ENCODE measurements around the gene HBG1. TPM values are rescaled to one million over a fixed set of nuclear protein-coding genes. Genes with fewer than 3 reads are reported as not detected.

The HBG1 gene
- not detected in 2 replicates for total RNA-seq

DNA sequence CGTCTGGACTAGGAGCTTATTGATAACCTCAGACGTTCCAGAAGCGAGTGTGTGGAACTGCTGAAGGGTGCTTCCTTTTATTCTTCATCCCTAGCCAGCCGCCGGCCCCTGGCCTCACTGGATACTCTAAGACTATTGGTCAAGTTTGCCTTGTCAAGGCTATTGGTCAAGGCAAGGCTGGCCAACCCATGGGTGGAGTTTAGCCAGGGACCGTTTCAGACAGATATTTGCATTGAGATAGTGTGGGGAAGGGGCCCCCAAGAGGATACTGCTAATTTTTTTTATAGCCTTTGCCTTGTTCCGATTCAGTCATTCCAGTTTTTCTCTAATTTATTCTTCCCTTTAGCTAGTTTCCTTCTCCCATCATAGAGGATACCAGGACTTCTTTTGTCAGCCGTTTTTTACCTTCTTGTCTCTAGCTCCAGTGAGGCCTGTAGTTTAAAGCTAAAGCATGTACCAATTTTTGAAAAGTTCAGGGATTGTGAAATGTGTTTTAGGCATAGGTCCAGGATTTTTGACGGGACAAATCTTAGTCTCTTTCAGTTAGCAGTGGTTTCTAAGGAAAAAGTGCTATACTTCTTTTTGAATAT lies at the start of gene HBG1:
Gene HBG1 (minus strand): TSS at position 51 of the 590 bp plus-strand sequence. CDS start 53 bp downstream, outside the sequence.

DNA sequence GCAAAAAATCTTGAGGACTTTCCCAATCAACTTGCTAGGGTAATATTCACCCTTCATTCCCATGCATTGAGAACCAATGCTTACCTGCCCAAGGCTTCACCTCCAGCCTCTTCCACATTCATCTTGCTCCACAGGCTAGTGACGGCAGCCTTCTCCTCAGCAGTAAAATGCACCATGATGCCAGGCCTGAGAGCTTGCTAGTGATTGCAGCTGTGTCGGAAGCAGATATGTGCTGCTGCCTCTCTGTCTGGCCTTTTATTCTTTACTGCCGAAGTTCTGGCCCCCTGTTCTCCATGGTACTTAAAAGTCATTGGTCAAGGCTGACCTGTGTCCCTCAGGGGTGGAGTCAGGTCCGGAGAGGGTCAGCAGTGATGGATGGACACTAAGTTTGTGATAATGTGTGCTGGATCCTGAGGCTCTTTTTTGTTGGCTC lies 20.1 kb upstream of the HBG1 start, which contains the start of gene HBE1:
Gene HBE1 (minus strand): TSS at position 231 of the 433 bp plus-strand sequence. CDS start 55 bp downstream, at position 176.

DNA sequence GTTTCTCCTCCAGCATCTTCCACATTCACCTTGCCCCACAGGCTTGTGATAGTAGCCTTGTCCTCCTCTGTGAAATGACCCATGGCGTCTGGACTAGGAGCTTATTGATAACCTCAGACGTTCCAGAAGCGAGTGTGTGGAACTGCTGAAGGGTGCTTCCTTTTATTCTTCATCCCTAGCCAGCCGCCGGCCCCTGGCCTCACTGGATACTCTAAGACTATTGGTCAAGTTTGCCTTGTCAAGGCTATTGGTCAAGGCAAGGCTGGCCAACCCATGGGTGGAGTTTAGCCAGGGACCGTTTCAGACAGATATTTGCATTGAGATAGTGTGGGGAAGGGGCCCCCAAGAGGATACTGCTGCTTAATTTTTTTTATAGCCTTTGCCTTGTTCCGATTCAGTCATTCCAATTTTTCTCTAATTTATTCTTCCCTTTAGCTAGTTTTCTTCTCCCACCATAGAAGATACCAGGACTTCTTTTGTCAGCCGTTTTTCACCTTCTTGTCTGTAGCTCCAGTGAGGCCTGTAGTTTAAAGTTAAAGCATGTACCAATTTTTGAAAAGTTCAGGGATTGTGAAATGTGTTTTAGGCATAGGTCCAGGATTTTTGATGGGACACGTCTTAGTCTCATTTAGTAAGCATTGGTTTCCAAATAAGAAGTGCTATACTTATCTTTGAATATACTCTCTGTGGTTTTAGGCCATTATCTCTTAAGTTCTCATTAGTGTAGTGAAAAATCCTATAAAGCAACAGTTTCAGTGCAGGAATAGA lies 5.2 kb upstream of the HBG1 start, which contains the start of gene HBG2:
Gene HBG2 (minus strand): TSS at position 136 of the 768 bp plus-strand sequence. CDS start 53 bp downstream, at position 83.

DNA sequence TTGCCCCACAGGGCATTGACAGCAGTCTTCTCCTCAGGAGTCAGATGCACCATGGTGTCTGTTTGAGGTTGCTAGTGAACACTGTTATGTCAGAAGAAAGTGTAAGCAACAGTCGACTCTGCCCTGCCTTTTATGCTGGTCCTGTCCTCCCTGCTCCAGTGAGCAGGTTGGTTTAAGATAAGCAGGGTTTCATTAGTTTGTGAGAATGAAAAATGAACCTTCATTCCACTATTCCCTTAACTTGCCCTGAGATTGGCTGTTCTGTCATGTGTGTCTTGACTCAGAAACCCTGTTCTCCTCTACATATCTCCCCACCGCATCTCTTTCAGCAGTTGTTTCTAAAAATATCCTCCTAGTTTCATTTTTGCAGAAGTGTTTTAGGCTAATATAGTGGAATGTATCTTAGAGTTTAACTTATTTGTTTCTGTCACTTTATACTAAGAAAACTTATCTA lies 15.2 kb downstream of the HBG1 start, which contains the start of gene HBD:
Gene HBD (minus strand): TSS at position 103 of the 454 bp plus-strand sequence. CDS start 50 bp downstream, at position 53.

DNA sequence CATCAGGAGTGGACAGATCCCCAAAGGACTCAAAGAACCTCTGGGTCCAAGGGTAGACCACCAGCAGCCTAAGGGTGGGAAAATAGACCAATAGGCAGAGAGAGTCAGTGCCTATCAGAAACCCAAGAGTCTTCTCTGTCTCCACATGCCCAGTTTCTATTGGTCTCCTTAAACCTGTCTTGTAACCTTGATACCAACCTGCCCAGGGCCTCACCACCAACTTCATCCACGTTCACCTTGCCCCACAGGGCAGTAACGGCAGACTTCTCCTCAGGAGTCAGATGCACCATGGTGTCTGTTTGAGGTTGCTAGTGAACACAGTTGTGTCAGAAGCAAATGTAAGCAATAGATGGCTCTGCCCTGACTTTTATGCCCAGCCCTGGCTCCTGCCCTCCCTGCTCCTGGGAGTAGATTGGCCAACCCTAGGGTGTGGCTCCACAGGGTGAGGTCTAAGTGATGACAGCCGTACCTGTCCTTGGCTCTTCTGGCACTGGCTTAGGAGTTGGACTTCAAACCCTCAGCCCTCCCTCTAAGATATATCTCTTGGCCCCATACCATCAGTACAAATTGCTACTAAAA lies 22.8 kb downstream of the HBG1 start, which contains the start of gene HBB:
Gene HBB (minus strand): TSS at position 340 of the 579 bp plus-strand sequence. CDS start 50 bp downstream, at position 290.

DNA sequence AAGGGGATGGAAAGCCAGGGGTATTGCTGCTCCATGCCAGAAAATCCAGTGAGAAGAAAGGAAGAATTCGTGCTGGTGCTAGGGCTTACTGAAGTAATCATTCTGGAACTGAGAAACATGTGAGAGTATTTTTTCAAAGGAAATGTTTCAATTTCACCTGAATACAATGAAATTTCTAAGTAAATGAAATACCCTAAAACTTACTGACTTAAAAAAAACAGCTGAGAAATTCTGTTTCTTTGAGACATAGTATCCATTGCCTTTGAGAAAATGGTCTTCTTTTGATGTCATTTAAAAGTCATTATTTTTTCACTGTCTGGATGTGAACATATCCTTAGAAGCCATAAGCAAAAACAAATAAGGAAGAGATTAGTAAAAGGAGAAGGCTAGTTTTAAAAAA lies 49.1 kb downstream of the HBG1 start, which contains the start of gene OR51V1:
Gene OR51V1 (minus strand): TSS at position 101 of the 400 bp plus-strand sequence. CDS start 0 bp downstream, at position 101.

Other genes starting within 250 kb of the HBG1 start
- not detected in 2 replicates for gene OR52J3, start 203.3 kb downstream of the HBG1 start, total RNA-seq
- gene OR52E2, start 190.2 kb downstream of the HBG1 start, total RNA-seq, result not detected in 2 replicates
- not detected in 2 replicates for gene OR52E1, start 180.3 kb downstream of the HBG1 start, total RNA-seq
- gene OR52A5, start 111.5 kb downstream of the HBG1 start, total RNA-seq, result not detected in 2 replicates
- gene OR52A1, start 95.1 kb downstream of the HBG1 start, total RNA-seq, result not detected in 2 replicates
- gene OR51V1, start 49.2 kb downstream of the HBG1 start, total RNA-seq, result not detected in 2 replicates
- not detected in 2 replicates for gene HBB, start 22.8 kb downstream of the HBG1 start, total RNA-seq
- not detected in 2 replicates for gene HBD, start 15.4 kb downstream of the HBG1 start, total RNA-seq
- gene HBG2, start 4.9 kb upstream of the HBG1 start, total RNA-seq, result not detected in 2 replicates
- gene HBE1, start 20.1 kb upstream of the HBG1 start, total RNA-seq, result not detected in 2 replicates
- not detected in 2 replicates for gene OR51B4, start 52.1 kb upstream of the HBG1 start, total RNA-seq
- not detected in 2 replicates for gene OR51B2, start 74.4 kb upstream of the HBG1 start, total RNA-seq
- not detected in 2 replicates for gene OR51B5, start 93.7 kb upstream of the HBG1 start, total RNA-seq
- gene OR51B6, start 101.7 kb upstream of the HBG1 start, total RNA-seq, result not detected in 2 replicates
- not detected in 2 replicates for gene OR51M1, start 134.0 kb upstream of the HBG1 start, total RNA-seq
- not detected in 2 replicates for gene OR51Q1, start 172.3 kb upstream of the HBG1 start, total RNA-seq
- gene OR51I1, start 191.7 kb upstream of the HBG1 start, total RNA-seq, result not detected in 2 replicates
- not detected in 2 replicates for gene OR51I2, start 199.5 kb upstream of the HBG1 start, total RNA-seq
- not detected in 2 replicates for gene OR52D1, start 238.8 kb upstream of the HBG1 start, total RNA-seq

Data from thoracic aorta endothelial cell (primary cell).